Smooth muscle cell (in vitro differentiated cells): ENCODE results near the gene CMBL. TPM values are rescaled to one million over a fixed set of nuclear protein-coding genes. Genes with fewer than 3 reads are reported as not detected.

Experiments
- DNase-seq: peaks from one replicate; lab custom pipeline; 2025; ENCODE audit not compliant: unreplicated experiment; lab: John Stamatoyannopoulos, UW
- H2AFZ ChIP-seq: fragments of 200-600 bp; sonication (generic); 2 replicates; pipeline ENCODE4 v1.6.0; 2016; ENCODE audit warnings: antibody characterized with exemption, low read depth, mild to moderate bottlenecking
- H3F3A ChIP-seq: fragments of 200-600 bp; sonication (generic); 2 replicates; pipeline ENCODE4 v1.6.0; 2017; ENCODE audit warnings: antibody characterized with exemption, low read depth
- H3K27ac ChIP-seq: fragments of 200-600 bp; sonication (generic); 2 replicates; pipeline ENCODE4 v1.5.1; 2016; ENCODE audit warnings: low read depth, mild to moderate bottlenecking
- H3K27me3 ChIP-seq: fragments of 200-600 bp; sonication (generic); 2 replicates; pipeline ENCODE4 v1.6.1; 2016; ENCODE audit warnings: low read depth, mild to moderate bottlenecking
- H3K36me3 ChIP-seq: fragments of 200-600 bp; sonication (generic); 2 replicates; pipeline ENCODE4 v1.5.1; 2016; ENCODE audit warnings: low read depth
- H3K4me1 ChIP-seq: fragments of 200-600 bp; sonication (generic); 2 replicates; pipeline ENCODE4 v1.5.1; 2016; ENCODE audit warnings: low read depth
- H3K4me2 ChIP-seq: fragments of 200-600 bp; sonication (generic); 2 replicates; pipeline ENCODE4 v1.6.0; 2016; ENCODE audit warnings: mild to moderate bottlenecking
- H3K4me3 ChIP-seq: fragments of 200-600 bp; sonication (generic); 2 replicates; pipeline ENCODE4 v1.5.1; 2016; ENCODE audit warnings: mild to moderate bottlenecking
- H3K79me2 ChIP-seq: fragments of 200-600 bp; sonication (generic); 2 replicates; pipeline ENCODE4 v1.6.0; 2016; ENCODE audit warnings: low read depth, mild to moderate bottlenecking
- H3K9ac ChIP-seq: fragments of 200-600 bp; sonication (generic); 2 replicates; pipeline ENCODE4 v1.6.0; 2016; ENCODE audit warnings: low read depth
- H3K9me3 ChIP-seq: fragments of 200-600 bp; sonication (generic); replicated peaks from 2 replicates; pipeline ENCODE4 v1.5.1; 2016; ENCODE audit warnings: low read depth
- H4K20me1 ChIP-seq: fragments of 200-600 bp; sonication (generic); 2 replicates; pipeline ENCODE4 v1.6.0; 2016; ENCODE audit warnings: low read depth
- WGBS: methylation state at CpG from one replicate; pipeline ENCODE4 v1.1.7; 2016; ENCODE audit warnings: low lambda C conversion rate; 5-methylcytosine and 5-hydroxymethylcytosine counted together
- polyA plus RNA-seq: library from polyadenylated mRNA; unstranded; fragments of >200 nt; fragmentation: Nextera tagmentation; extraction: Ambion mirVana; gene quantifications from 2 replicates; pipeline ENCODE4 v1.2.1, GENCODE V29; 2016
- total RNA-seq: library from RNA; depleted of rRNA; stranded (reverse); fragments of >200 nt; gene quantifications from 2 replicates; pipeline ENCODE4 v1.2.3, GENCODE V29; 2014
- TF ChIP-seq, protein P1 (sequence below): fragments of 200-600 bp; sonication (generic); IDR thresholded peaks from 2 replicates; pipeline ENCODE4 v1.5.1; 2017; ENCODE audit warnings: borderline replicate concordance, mild to moderate bottlenecking, antibody characterized with exemption; ENCODE audit not compliant: insufficient read depth, poor library complexity, severe bottlenecking

The CMBL gene
- total and polyA plus RNA-seq, 2 experiments from 2014 or later, result 6.3 to 12.0 TPM

DNA sequence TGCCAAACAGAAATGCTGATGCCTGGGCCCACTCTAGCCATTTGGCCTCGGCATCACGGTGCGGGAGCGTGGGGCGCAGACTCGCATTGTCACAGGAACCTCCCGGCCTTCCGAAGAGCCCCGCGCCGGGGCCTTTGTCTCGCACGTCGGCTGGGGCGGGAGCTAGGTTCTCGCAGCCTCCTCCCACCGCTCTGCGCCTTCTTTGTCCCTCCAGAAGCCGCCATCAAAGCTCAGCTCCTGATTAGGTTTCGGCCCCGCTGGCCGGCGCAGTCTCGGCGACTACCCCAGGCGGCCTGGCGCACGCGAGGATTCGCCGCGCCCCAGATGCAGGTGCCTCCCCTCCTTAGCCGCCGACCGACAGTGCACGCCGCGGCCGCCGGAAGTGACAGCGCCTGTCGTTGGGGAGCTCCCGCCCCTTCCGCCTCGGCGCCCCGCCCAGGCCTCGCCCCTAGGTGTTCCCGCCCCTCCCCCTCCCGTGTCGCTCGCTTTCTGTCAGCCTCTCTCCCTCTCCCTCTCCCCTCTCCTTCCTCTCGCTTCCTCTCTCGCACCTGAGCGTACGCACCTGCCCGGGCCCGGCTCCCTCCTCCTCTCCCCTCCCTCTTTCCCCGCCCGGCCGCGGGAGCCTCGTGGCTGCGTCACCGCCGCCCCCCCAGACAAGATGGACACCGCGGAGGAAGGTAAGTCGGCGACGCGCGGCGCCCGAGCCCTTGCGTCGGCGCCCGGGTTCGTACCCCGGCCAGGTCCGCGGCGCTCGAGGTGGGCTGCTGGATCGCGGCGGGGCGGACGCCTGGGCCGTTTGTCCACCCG is 45.7 kb upstream of the CMBL start, which contains the start of gene MARCHF6:
Gene MARCHF6 (plus strand): TSS at position 455 of the 807 bp plus-strand sequence. CDS start 204 bp downstream, at position 659.
- Histone ChIP-seq H2AFZ (peak within 1 kb of the TSS; percentile 67), H3K9me3 (no peaks in the 10 kb centered on the region), H4K20me1 (peaks cover 41% of the 10 kb centered on the region), H3K27me3 (no peaks in the 10 kb centered on the region), H3K79me2 (peaks cover 49% of the 10 kb centered on the region), H3K27ac (peak within 1 kb of the TSS; percentile 92), H3K4me2 (peak within 1 kb of the TSS; percentile 92), H3K36me3 (no peaks in the 10 kb centered on the region), H3F3A (peaks cover 6% of the 10 kb centered on the region), H3K4me3 (peak within 1 kb of the TSS; percentile 69), H3K9ac (peak within 1 kb of the TSS; percentile 97), H3K4me1 (peaks cover 27% of the 10 kb centered on the region)
- 1% methylated on average over 62 of the region's 92 CpGs for WGBS
- TF ChIP-seq, protein P1, sequence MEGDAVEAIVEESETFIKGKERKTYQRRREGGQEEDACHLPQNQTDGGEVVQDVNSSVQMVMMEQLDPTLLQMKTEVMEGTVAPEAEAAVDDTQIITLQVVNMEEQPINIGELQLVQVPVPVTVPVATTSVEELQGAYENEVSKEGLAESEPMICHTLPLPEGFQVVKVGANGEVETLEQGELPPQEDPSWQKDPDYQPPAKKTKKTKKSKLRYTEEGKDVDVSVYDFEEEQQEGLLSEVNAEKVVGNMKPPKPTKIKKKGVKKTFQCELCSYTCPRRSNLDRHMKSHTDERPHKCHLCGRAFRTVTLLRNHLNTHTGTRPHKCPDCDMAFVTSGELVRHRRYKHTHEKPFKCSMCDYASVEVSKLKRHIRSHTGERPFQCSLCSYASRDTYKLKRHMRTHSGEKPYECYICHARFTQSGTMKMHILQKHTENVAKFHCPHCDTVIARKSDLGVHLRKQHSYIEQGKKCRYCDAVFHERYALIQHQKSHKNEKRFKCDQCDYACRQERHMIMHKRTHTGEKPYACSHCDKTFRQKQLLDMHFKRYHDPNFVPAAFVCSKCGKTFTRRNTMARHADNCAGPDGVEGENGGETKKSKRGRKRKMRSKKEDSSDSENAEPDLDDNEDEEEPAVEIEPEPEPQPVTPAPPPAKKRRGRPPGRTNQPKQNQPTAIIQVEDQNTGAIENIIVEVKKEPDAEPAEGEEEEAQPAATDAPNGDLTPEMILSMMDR, result no peak
- DNase-seq, result peak; percentile 77

DNA sequence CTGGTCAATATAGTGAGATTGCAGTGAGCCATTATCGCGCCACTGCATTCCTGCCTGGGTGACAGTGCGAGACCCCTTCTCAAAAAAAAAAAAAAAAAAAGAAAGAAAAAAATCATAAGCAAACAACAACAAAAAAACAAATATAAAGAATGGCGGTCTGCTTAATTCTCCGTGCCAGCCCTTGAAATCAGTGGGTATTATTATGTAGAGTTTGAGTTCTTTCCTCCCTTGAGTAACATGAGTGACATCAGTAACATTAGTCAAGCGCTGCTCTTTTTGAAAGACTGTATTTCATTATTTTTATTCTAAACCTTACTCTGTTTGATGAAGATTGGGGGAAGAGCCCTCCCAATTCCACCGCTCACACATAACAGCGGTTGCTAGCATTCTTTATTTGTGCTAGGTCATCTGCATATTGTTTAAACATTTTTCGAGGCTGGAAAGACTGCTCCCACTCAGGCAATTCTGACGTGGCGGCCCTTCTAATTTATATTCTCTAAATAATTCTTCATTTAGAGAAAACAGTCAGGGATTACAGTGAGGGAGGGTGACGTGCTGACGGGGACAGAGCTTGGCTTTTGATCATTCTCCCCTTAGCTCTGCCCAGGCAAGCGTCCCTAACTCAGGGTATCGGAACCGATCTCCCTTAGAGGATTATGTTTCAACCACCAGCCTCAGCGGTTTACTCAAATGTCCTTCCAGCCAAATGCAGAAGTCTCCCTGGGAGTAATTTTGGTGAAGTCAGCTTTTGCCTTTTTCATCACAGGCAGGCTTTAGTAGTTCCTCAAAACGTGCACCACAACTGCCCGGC is 44.9 kb upstream of the CMBL start:
- H4K20me1 ChIP-seq, result peaks cover 33% of the 10 kb centered on the region
- H3K79me2 ChIP-seq, result peaks cover 41% of the 10 kb centered on the region
- peak overlapping the region; percentile 92 for H3K27ac ChIP-seq
- H2AFZ ChIP-seq, result peak overlapping the region; percentile 67
- no peaks in the 10 kb centered on the region for H3K36me3 ChIP-seq
- H3K4me1 ChIP-seq, result peaks cover 26% of the 10 kb centered on the region
- no peaks in the 10 kb centered on the region for H3K27me3 ChIP-seq
- H3K4me2 ChIP-seq, result peak overlapping the region; percentile 92
- no peaks in the 10 kb centered on the region for H3K9me3 ChIP-seq
- peaks cover 6% of the 10 kb centered on the region for H3F3A ChIP-seq
- WGBS, result 15% methylated on average over 18 of the region's 19 CpGs
- DNase-seq, result no peak
- peak overlapping the region; percentile 69 for H3K4me3 ChIP-seq
- TF ChIP-seq, protein P1, result no peak
- H3K9ac ChIP-seq, result peak overlapping the region; percentile 97

DNA sequence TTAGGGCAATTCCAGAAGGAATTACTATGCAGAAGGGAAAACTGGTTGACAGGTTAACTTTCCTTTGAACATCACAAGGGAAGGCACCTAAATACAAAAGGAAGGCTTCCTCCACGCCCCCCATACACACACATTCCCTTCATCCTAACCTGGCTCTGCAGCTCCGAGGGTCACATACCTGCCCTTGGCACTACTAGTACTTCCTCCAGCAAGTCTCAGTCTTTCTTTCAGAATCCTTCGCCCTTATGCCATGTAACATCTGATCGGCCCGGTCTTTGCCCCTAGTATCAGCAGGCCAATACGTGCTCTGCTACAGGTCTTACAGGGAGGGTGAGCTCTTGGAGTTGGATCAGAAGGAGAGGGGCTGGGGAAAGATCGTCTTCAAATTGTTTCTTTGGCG is 44.2 kb upstream of the CMBL start:
- peaks cover 6% of the 10 kb centered on the region for H3F3A ChIP-seq
- DNase-seq, result no peak
- WGBS, result 84% methylated on average over 8 of the region's 8 CpGs
- no peak overlapping the region for H2AFZ ChIP-seq
- peak overlapping the region; percentile 92 for H3K4me2 ChIP-seq
- H3K27me3 ChIP-seq, result no peaks in the 10 kb centered on the region
- TF ChIP-seq, protein P1, result no peak
- no peak overlapping the region for H3K9ac ChIP-seq
- H3K4me3 ChIP-seq, result no peak overlapping the region
- peaks cover 34% of the 10 kb centered on the region for H3K79me2 ChIP-seq
- peaks cover 26% of the 10 kb centered on the region for H4K20me1 ChIP-seq
- no peaks in the 10 kb centered on the region for H3K36me3 ChIP-seq
- peaks cover 19% of the 10 kb centered on the region for H3K4me1 ChIP-seq
- peak overlapping the region; percentile 92 for H3K27ac ChIP-seq
- no peaks in the 10 kb centered on the region for H3K9me3 ChIP-seq
